HepG2 (cell line): Measurements from ENCODE around the gene HOXA10. TPM values are rescaled to one million over a fixed set of nuclear protein-coding genes. Genes with fewer than 3 reads are reported as not detected.

ENCODE experiments used
- ATAC-seq: fragments of 200-7000 bp; cut with Tn5 transposase; 3 replicates; pipeline ENCODE4 v1.9.1; 2020; ENCODE audit warnings: mild to moderate bottlenecking, moderate library complexity
- BruUV-seq: library from RNA; stranded (reverse); fragments of 400-500 nt; replicated peaks from 2 replicates; lab custom pipeline; 2021; lab: Mats Ljungman, UMichigan
- CTCF ChIA-PET: fragments of 300-600 bp; formaldehyde crosslinking; extraction: SDS; loops from one replicate; lab custom pipeline; 2021; ENCODE audit warnings: low total read pairs, inconsistent platforms, low intra/inter-chr PET ratio; lab: Yijun Ruan, JAX
- POLR2A ChIA-PET: fragments of 350-600 bp; sonication (Branson Sonifier 250); formaldehyde crosslinking; loops from one replicate; lab custom pipeline; 2020; ENCODE audit warnings: antibody characterized with exemption, inconsistent platforms; lab: Yijun Ruan, JAX
- DNase-seq: peaks from one replicate; pipeline ENCODE4 v3.0.0-alpha.2; 2015; ENCODE audit warnings: low spot score
- FAIRE-seq: peaks from 3 replicates; lab custom pipeline; 2011; peaks lifted over from hg19 to GRCh38; lab: Jason Lieb, UNC
- H2AFZ ChIP-seq: one replicate; pipeline ENCODE4 v1.6.1; 2011; ENCODE audit warnings: low read length, inconsistent platforms
- H3K27ac ChIP-seq: fragments of 300-600 bp; 3 replicates; pipeline ENCODE4 v1.8.0; 2011; ENCODE audit warnings: mixed run types, mild to moderate bottlenecking, mixed read lengths, low read length, inconsistent platforms; ENCODE audit not compliant: insufficient read depth; ENCODE audit errors: extremely low read length
- H3K27me3 ChIP-seq, 2 experiments: fragments of 200-600 bp in 1 of 2; 2 replicates in 1 of 2; 3 replicates in 1 of 2; pipeline versions ENCODE4 v1.6.0 to v1.8.0; 2011; ENCODE audit warnings: low read length in 2 of 2, mild to moderate bottlenecking in 2 of 2, moderate library complexity in 2 of 2, inconsistent platforms in 1 of 2; ENCODE audit not compliant: insufficient read depth in 2 of 2, control insufficient read depth in 1 of 2
- H3K36me3 ChIP-seq, 2 experiments: fragments of 200-600 bp in 1 of 2; replicated peaks in 1 of 2; 2 replicates in 1 of 2; 3 replicates in 1 of 2; pipeline versions ENCODE4 v1.5.1 to v1.8.0; 2011; ENCODE audit warnings: low read length in 2 of 2, inconsistent platforms in 1 of 2; ENCODE audit not compliant: insufficient read depth in 2 of 2, control insufficient read depth in 1 of 2
- H3K4me1 ChIP-seq: 2 replicates; pipeline ENCODE4 v1.5.1; 2012; ENCODE audit warnings: low read length, inconsistent platforms; ENCODE audit not compliant: insufficient read depth
- H3K4me2 ChIP-seq: 2 replicates; pipeline ENCODE4 v1.6.0; 2011; ENCODE audit warnings: low read depth, low read length, inconsistent platforms
- H3K4me3 ChIP-seq, 3 experiments: fragments of 200-600 bp in 1 of 3; sonication (generic), shearing (Covaris generic) in 1 of 3; replicated peaks in 1 of 3; 2 replicates each; pipeline ENCODE4 v1.5.1; 2011 to 2016; ENCODE audit warnings: low read length in 3 of 3, inconsistent platforms in 2 of 3, low read depth in 2 of 3, mild to moderate bottlenecking in 2 of 3, control low read depth in 1 of 3, mixed read lengths in 1 of 3; ENCODE audit not compliant: insufficient read depth in 1 of 3
- H3K79me2 ChIP-seq: one replicate; pipeline ENCODE4 v1.6.1; 2011; ENCODE audit warnings: low read length, inconsistent platforms; ENCODE audit not compliant: insufficient read depth
- H3K9ac ChIP-seq: 2 replicates; pipeline ENCODE4 v1.6.0; 2011; ENCODE audit warnings: mild to moderate bottlenecking, low read depth, low read length, inconsistent platforms; ENCODE audit not compliant: insufficient read depth
- H3K9me3 ChIP-seq: 2 replicates; pipeline ENCODE4 v1.5.1; 2012; ENCODE audit warnings: mild to moderate bottlenecking, low read length
- H4K20me1 ChIP-seq: 2 replicates; pipeline ENCODE4 v1.6.0; 2011; ENCODE audit warnings: inconsistent platforms, mild to moderate bottlenecking, low read length, moderate library complexity; ENCODE audit not compliant: insufficient read depth
- ARID4A ChIP-seq: sonication (generic); formaldehyde crosslinking; IDR thresholded peaks from 2 replicates; pipeline ENCODE4 v1.5.0; 2020; ENCODE audit warnings: mild to moderate bottlenecking, missing genetic modification reagents, borderline replicate concordance
- HOMEZ ChIP-seq: IDR thresholded peaks from 2 replicates; pipeline ENCODE4 v1.6.1; 2016; ENCODE audit warnings: low read depth
- NCOA2 ChIP-seq: sonication (generic); formaldehyde crosslinking; IDR thresholded peaks from 2 replicates; pipeline ENCODE4 v1.8.0; 2022; ENCODE audit warnings: inconsistent platforms
- ZNF142 ChIP-seq: sonication (generic); formaldehyde crosslinking; IDR thresholded peaks from 2 replicates; pipeline ENCODE4 v1.4.0; 2020; ENCODE audit warnings: missing genetic modification reagents
- ZNF333 ChIP-seq: sonication (generic); formaldehyde crosslinking; IDR thresholded peaks from 2 replicates; pipeline ENCODE4 v1.4.0; 2020; ENCODE audit warnings: mild to moderate bottlenecking, missing genetic modification reagents, borderline replicate concordance
- ZNF598 ChIP-seq: sonication (generic); formaldehyde crosslinking; IDR thresholded peaks from 2 replicates; pipeline ENCODE4 v1.5.1; 2020; ENCODE audit warnings: mild to moderate bottlenecking, missing genetic modification reagents, borderline replicate concordance
- ZNF781 ChIP-seq: sonication (generic); formaldehyde crosslinking; IDR thresholded peaks from 2 replicates; pipeline ENCODE4 v1.5.1; 2020; ENCODE audit warnings: borderline replicate concordance, mild to moderate bottlenecking, missing genetic modification reagents; ENCODE audit errors: not compliant biosample characterization
- WGBS: methylation state at CpG from one replicate; pipeline ENCODE4 v1.1.6; 2017; ENCODE audit warnings: low lambda C conversion rate; 5-methylcytosine and 5-hydroxymethylcytosine counted together
- in situ Hi-C: cut with HindIII; loops from 2 replicates; pipeline ENCODE4 v1.10.0; 2017; ENCODE audit warnings: low pct_unique_long_range_greater_than_20kb; ENCODE audit not compliant: extremely low pct_ligation_motif_present
- intact Hi-C: fragments of 100-400 bp; cut with micrococcal nuclease; formaldehyde crosslinking; loops from one replicate; pipeline ENCODE4 v1.10.0; 2022; ENCODE audit not compliant: unreplicated experiment
- polyA plus RNA-seq, 8 experiments: library from polyadenylated mRNA; depleted of rRNA in 3 of 8; stranded (reverse) in 7 of 8; unstranded in 1 of 8; fragments of >200 nt; fragmentation: Illumina TruSeq in 4 of 8; extraction: Trizol in 4 of 8; gene quantifications; 2 replicates each; pipeline versions ENCODE4 v1.2.1 to v1.2.3, GENCODE V29; 2011 to 2016; ENCODE audit warnings: low read depth in 4 of 8, missing spikeins in 1 of 8, mixed read lengths in 1 of 8; ENCODE audit not compliant: insufficient read depth in 1 of 8
- total RNA-seq, 5 experiments: library from RNA; depleted of rRNA; stranded (reverse); fragments of >200 nt; fragmentation: Illumina TruSeq; extraction: Trizol; gene quantifications; 2 replicates each; pipeline ENCODE4 v1.2.3, GENCODE V29; 2016; ENCODE audit warnings: low read depth in 1 of 5

HOXA10 gene
- total and polyA plus RNA-seq, 2 of the 13 experiments (the other 11 are each of a cell fraction or from before 2014, with no cell fraction given) = not detected

- CTCF ChIA-PET = no interaction called here
- no TSS peak for BruUV-seq
- no peak overlapping the region for H3K27ac ChIP-seq
These were observed 41.9 kb downstream of the HOXA10 start for GRCh38 chr7:27132214-27132613.

More at GRCh38 chr7:27132214-27132613, 41.9 kb downstream of the HOXA10 start:
- 98% methylated on average over 2 of the region's 2 CpGs for WGBS
- intact Hi-C loops (loop anchor here (5.0 kb wide), 1 partner anchor 165 kb away; no protein-coding TSS in a partner anchor), in situ Hi-C loops (no loop called here)
- ATAC-seq (no peak), FAIRE-seq (no peak), DNase-seq (no peak)
- H3K9ac ChIP-seq = no peak overlapping the region
- H3K36me3 ChIP-seq = no peaks in the 10 kb centered on the region
- TF ChIP-seq ARID4A (CRISPR knock-in tag) (no peak), NCOA2 (CRISPR knock-in tag) (no peak), HOMEZ (CRISPR knock-in tag) (no peak), ZNF333 (CRISPR knock-in tag) (no peak), ZNF142 (no peak), ZNF781 (CRISPR knock-in tag) (no peak), ZNF598 (CRISPR knock-in tag) (no peak)
- POLR2A ChIA-PET = interaction anchor here (1.3 to 5.0 kb wide), 6 partner anchors 10 to 445 kb away, joined by 6 to 118 read pairs (median 8); partner anchors contain the start of genes HOXA1 and SKAP2
- no peaks in the 10 kb centered on the region for H3K27me3 ChIP-seq
- no peaks in the 10 kb centered on the region for H3K9me3 ChIP-seq
- H3K79me2 ChIP-seq = no peaks in the 10 kb centered on the region
- peaks cover 88% of the 10 kb centered on the region for H3K4me1 ChIP-seq
- no peak overlapping the region for H3K4me2 ChIP-seq
- H2AFZ ChIP-seq = no peak overlapping the region
- H4K20me1 ChIP-seq = no peaks in the 10 kb centered on the region
- H3K4me3 ChIP-seq = no peak overlapping the region
